GM12864 (cell line): ENCODE measurements around the gene HELT.

Experiments
- DNase-seq: peaks from one replicate; pipeline ENCODE4 v3.0.0-alpha.2; 2011; ENCODE audit warnings: low read depth
- H3K4me3 ChIP-seq: 2 replicates; pipeline ENCODE4 v1.5.1; 2011; ENCODE audit warnings: mild to moderate bottlenecking, low read depth, low read length, control low read depth
- CTCF ChIP-seq: IDR thresholded peaks from 2 replicates; pipeline ENCODE4 v1.5.1; 2011; ENCODE audit warnings: low read depth, mild to moderate bottlenecking, moderate library complexity, low read length, control low read depth, inconsistent platforms; ENCODE audit errors: missing control alignments

The HELT gene

DNA sequence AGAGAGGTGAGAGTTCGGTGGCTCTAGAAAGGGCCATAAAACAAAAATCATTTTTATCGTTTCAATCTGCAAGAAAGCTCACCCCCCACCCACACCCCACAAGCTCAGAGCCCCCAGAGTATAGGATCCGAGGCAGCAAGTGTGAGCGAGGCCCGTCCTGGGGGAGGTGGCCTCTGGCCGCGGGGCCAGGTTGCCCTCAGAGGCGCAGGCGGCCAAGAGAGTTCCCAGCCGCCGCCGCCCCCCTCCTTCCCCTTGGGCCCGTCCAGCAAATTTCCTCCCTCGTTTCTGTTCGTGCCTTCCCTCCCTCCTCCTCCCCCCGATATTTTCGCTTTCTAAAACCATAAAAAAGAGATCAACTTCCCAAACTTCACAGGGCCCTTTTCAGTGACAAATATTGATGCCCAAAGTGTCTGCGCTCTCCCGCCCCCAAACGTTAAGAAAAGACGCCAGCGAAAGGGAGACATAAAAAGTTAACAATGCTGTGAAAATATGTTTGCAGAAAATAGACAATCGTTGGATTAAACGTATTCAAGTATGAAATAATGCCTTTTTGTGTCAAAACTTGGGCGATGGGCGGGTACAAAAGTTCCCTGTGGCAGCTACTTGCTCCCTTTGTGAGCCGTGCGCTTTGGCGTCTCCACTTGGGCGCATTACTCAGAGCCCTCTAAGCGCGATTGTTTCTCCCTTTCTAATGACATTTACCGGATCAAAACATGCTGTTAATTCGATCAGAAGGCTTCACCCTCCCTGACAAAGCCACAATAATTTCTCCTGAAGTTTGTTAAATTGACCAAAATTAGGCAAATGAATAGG is 1.1 kb upstream of the HELT start:
- no peak for TF ChIP-seq CTCF
- DNase-seq, result no peak
- H3K4me3 ChIP-seq, result no peak overlapping the region

DNA sequence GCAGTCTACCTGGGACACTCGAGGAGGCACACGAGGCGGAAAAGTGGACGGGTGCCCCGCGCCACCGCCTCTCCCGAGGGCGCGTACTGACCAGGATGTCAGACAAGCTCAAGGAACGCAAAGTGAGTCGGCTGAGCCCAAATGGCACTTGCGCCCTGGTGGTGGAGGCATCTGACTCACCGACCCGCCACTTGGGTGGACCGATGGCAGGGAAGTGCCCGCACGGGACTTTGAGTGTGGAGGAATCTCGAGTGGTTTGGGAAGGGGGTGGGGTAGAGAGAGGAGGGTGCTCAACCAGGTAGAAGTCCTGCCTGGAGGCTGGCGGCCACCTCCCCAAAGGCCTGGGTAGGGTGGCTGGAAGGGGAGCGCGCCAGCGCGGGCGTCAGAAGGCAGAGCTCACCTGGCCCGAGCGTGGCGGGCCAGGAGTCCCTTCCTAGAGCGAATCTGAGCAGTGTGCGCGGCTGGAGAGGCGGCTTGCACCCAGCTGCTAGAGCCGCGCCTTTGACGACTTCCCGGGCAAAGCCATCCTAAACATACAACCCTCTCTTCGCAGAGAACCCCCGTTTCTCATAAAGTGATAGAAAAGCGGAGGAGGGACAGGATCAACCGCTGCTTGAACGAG is 655 bp downstream of the HELT start:
- no peak overlapping the region for H3K4me3 ChIP-seq
- TF ChIP-seq CTCF, result no peak
- no peak for DNase-seq

DNA sequence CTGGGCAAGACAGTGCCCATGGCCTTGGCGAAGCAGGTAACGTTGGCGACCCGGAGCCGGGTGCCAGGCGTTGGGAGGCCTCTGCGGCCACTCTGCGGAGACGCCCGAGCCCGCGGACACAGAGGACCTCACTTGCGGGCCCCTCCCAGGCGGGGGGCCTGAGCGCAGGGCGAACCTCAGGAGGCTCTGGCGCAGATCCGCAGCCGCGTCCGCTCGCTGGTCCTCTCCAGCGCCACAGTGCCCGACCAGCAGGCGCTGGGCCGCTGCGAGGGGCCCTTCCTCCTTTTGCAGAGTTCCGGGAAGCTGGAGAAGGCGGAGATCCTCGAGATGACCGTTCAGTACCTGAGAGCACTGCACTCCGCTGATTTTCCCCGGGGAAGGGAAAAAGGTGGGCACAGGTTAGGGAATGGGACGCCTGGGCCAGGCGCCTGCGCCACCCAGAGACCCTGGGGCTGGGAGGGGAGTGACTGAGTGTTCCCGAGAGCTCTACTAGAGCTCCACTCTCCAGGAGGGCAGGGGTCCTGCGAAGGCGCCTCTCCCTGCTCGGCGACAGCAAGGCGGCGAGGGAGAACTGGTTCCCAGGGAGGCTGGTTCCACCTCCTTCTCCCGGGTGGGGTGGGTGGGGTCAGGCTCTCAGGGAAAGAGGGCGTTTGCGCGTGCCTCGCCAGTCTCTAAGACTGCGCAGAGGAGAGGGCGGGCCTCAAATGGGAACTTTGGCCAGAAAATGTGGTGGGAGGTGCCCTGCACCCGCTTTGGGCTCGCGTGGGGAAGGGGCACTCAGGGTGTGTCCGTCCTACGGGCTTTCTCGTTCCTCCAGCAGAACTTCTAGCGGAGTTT is 1.4 kb downstream of the HELT start:
- no peak for TF ChIP-seq CTCF
- no peak overlapping the region for H3K4me3 ChIP-seq
- DNase-seq, result no peak

DNA sequence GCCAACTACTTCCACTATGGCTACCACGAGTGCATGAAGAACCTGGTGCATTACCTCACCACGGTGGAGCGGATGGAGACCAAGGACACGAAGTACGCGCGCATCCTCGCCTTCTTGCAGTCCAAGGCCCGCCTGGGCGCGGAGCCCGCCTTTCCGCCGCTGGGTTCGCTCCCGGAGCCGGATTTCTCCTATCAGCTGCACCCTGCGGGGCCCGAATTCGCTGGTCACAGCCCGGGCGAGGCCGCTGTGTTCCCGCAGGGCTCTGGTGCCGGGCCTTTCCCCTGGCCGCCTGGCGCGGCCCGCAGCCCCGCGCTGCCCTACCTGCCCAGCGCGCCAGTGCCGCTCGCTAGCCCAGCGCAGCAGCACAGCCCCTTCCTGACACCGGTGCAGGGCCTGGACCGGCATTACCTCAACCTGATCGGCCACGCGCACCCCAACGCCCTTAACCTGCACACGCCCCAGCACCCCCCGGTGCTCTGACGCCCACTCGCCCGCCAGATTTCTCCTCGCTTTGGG is 2.1 kb downstream of the HELT start:
- TF ChIP-seq CTCF, result no peak
- no peak overlapping the region for H3K4me3 ChIP-seq
- DNase-seq, result no peak

DNA sequence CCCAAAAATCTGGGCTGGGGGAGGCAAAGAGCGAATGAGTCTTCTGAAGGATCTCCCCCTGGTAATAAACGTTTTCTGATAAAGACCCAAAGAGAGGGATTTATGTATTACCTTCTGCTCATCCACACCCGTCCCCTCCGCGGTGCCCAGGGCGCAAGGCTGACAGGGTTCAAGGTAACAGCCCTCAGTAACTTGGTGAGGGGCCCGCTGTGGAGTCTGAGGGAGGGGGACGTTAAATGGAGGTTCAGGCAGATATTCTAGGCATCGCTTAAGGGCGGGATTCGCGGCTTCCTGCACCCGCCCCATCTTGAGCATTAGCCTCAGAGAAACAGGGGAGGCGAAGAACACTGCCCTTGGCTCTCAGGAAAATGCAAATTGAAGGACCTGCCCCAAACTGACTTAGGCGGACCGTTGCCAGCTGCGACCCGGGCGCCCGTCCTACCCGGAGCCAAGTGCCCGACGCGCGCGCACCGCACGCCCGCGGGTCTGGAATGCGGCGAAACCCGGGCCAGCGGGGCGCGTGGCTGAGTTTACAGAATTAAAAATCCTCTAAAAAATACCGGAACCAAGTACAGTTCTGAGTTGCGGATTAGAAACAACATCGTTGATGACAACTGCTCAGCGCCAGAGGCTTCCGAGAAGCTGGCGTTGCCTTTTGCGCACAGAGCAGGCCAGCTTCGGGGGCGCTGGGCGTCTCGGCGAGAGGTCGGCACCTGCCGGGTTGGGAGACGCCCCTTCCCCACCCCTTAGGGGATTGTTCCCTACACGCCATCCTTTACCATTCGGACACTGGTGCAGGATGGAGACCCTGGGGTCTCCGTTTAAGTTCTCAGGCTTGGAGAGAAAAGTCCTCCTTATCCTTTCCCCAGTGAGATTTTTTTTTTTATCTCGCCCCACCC is 2.8 kb downstream of the HELT start:
- TF ChIP-seq CTCF, result no peak
- no peak for DNase-seq
- no peak overlapping the region for H3K4me3 ChIP-seq

- no peak overlapping the region for H3K4me3 ChIP-seq
- no peak for TF ChIP-seq CTCF
- no peak for DNase-seq
Measured at GRCh38 chr4:185023471-185023870, 5.2 kb downstream of the HELT start.
